Caco-2 (cell line): ENCODE results near the gene PRKCB. TPM values are rescaled to one million over a fixed set of nuclear protein-coding genes. Genes with fewer than 3 reads are reported as not detected.

Experiments used
- BruUV-seq: library from RNA; stranded (reverse); fragments of 400-500 nt; replicated peaks from 2 replicates; lab custom pipeline; 2021; lab: Mats Ljungman, UMichigan
- CTCF ChIA-PET: fragments of 300-600 bp; sonication (Branson Sonifier 250); formaldehyde crosslinking; loops from one replicate; lab custom pipeline; 2022; ENCODE audit warnings: antibody characterized with exemption; lab: Charles Lee
- POLR2A ChIA-PET: fragments of 300-600 bp; sonication (Branson Sonifier 250); formaldehyde crosslinking; loops from one replicate; lab custom pipeline; 2022; ENCODE audit warnings: antibody characterized with exemption; lab: Charles Lee
- DNase-seq, 2 experiments: peaks; one replicate each; pipeline versions ENCODE4 v3.0.0 to v3.0.0-alpha.2; 2020 to 2022
- H3K27me3 ChIP-seq: replicated peaks from 2 replicates; pipeline ENCODE4 v1.6.0; 2011; ENCODE audit warnings: low read length; ENCODE audit not compliant: control insufficient read depth, insufficient read depth
- H3K36me3 ChIP-seq: 2 replicates; pipeline ENCODE4 v1.5.1; 2011; ENCODE audit warnings: low read length; ENCODE audit not compliant: control insufficient read depth, insufficient read depth
- H3K4me1 ChIP-seq: fragments of 250-450 bp; sonication (Bioruptor Pico); 2 replicates; pipeline ENCODE4 v1.5.1; 2020; ENCODE audit warnings: mild to moderate bottlenecking
- H3K4me3 ChIP-seq: 2 replicates; pipeline ENCODE4 v1.5.1; 2011; ENCODE audit warnings: low read depth, mild to moderate bottlenecking, control low read depth, low read length
- H3K9me3 ChIP-seq: fragments of 250-450 bp; sonication (Bioruptor Pico); 2 replicates; pipeline ENCODE4 v1.5.1; 2020; ENCODE audit warnings: mild to moderate bottlenecking, moderate library complexity
- H3K27ac Mint-ChIP-seq: one replicate; pipeline ENCODE4 v1.8.0; 2022; ENCODE audit warnings: mixed read lengths; ENCODE audit not compliant: unreplicated experiment
- H3K27me3 Mint-ChIP-seq: one replicate; pipeline ENCODE4 v1.8.0; 2022; ENCODE audit warnings: mixed read lengths; ENCODE audit not compliant: insufficient read depth, unreplicated experiment
- H3K36me3 Mint-ChIP-seq: one replicate; pipeline ENCODE4 v1.8.0; 2022; ENCODE audit warnings: mild to moderate bottlenecking, mixed read lengths; ENCODE audit not compliant: insufficient read depth, unreplicated experiment
- H3K4me1 Mint-ChIP-seq: one replicate; pipeline ENCODE4 v1.8.0; 2022; ENCODE audit warnings: low read depth, mixed read lengths; ENCODE audit not compliant: unreplicated experiment
- H3K4me3 Mint-ChIP-seq: one replicate; pipeline ENCODE4 v1.8.0; 2022; ENCODE audit warnings: mild to moderate bottlenecking, moderate library complexity, mixed read lengths; ENCODE audit not compliant: unreplicated experiment
- H3K9me3 Mint-ChIP-seq: one replicate; pipeline ENCODE4 v1.8.0; 2022; ENCODE audit warnings: mixed read lengths; ENCODE audit not compliant: unreplicated experiment
- intact Hi-C: fragments of 100-400 bp; cut with micrococcal nuclease; formaldehyde crosslinking; loops from one replicate; pipeline ENCODE4 v1.10.0; 2022; ENCODE audit not compliant: unreplicated experiment
- total RNA-seq: library from RNA; stranded (reverse); gene quantifications from 2 replicates; pipeline ENCODE4 v1.2.3, GENCODE V29; 2022
- TF ChIP-seq, protein P1 (sequence below), 2 experiments: fragments of 200-600 bp in 1 of 2; IDR thresholded peaks; 1 replicate in 1 of 2; 2 replicates in 1 of 2; pipeline versions ENCODE4 v1.5.1 to v1.8.0; 2011 to 2022; ENCODE audit warnings: antibody characterized with exemption in 1 of 2, control low read depth in 1 of 2, inconsistent platforms in 1 of 2, low read depth in 1 of 2, low read length in 1 of 2, mild to moderate bottlenecking in 1 of 2, moderate library complexity in 1 of 2; ENCODE audit not compliant: insufficient read depth in 1 of 2, severe bottlenecking in 1 of 2, unreplicated experiment in 1 of 2

The PRKCB gene
- total RNA-seq, 1 experiment from 2014 or later, result not detected

DNA sequence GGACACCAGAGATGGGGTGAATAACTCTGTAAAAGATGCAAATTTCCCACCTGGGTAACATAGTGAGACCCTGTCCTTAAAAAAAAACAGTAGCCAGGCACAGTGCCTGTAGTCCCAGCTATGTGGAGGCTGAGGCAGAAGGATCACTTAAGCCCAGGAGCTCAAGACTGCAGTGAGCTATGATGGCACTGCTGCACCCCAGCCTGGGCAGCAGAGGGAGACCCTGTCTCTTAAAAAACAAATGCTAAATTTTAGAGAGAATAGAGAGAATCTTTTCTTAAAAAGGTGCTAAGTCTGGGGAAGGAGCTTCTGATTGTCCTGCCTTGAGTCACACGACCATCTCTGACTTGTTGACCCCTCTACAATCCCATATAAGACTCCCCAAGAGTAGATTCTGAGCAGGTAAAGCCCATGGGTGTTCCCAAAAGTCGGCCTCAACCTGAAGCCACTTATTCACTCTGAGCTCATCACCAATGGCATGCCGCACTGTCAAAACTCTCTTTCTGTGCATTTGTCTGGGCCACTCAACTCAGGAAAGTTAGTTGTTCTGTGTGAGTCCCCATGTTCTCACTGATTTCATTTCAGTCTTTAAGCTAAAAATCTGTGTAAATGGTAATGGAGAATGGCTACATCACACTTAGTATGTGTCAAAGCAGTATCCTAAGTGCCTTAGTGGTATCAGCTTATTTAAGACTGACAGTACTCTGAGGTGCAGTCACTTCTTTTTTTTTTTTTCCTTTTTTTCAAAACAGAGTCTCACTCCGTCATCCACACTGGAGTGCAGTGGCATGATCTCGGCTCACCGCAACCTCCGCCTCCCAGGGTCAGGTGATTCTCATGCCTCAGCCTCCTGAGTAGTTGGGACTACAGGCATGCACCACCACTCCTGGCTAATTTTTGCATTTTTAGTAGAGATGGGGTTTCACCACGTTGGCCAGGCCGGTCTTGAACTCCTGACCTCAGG lies 41.6 kb downstream of the PRKCB start:
- BruUV-seq, result no TSS peak
- Mint-ChIP-seq H3K36me3 (no peaks in the 10 kb centered on the region), H3K4me3 (no peak overlapping the region), H3K27me3 (peaks cover 15% of the 10 kb centered on the region), H3K27ac (no peak overlapping the region), H3K9me3 (no peaks in the 10 kb centered on the region), H3K4me1 (no peaks in the 10 kb centered on the region)
- ChIA-PET CTCF (interaction anchor here (1.4 kb wide), 1 partner anchor 133 kb away, joined by 7 read pairs; no protein-coding TSS in a partner anchor), POLR2A (no interaction called here)
- H3K9me3 ChIP-seq, result no peaks in the 10 kb centered on the region
- no peak for DNase-seq
- no peak overlapping the region for H3K4me3 ChIP-seq
- TF ChIP-seq, protein P1, sequence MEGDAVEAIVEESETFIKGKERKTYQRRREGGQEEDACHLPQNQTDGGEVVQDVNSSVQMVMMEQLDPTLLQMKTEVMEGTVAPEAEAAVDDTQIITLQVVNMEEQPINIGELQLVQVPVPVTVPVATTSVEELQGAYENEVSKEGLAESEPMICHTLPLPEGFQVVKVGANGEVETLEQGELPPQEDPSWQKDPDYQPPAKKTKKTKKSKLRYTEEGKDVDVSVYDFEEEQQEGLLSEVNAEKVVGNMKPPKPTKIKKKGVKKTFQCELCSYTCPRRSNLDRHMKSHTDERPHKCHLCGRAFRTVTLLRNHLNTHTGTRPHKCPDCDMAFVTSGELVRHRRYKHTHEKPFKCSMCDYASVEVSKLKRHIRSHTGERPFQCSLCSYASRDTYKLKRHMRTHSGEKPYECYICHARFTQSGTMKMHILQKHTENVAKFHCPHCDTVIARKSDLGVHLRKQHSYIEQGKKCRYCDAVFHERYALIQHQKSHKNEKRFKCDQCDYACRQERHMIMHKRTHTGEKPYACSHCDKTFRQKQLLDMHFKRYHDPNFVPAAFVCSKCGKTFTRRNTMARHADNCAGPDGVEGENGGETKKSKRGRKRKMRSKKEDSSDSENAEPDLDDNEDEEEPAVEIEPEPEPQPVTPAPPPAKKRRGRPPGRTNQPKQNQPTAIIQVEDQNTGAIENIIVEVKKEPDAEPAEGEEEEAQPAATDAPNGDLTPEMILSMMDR (IDR thresholded peaks at IDR 0.05; ENCODE audit: insufficient read depth in 1 of 2, low read depth in 1 of 2, low read length in 1 of 2, severe bottlenecking in 1 of 2, unreplicated experiment in 1 of 2), result no peak
- H3K4me1 ChIP-seq, result no peaks in the 10 kb centered on the region
- no peaks in the 10 kb centered on the region for H3K36me3 ChIP-seq
- intact Hi-C loops, result no loop called here
- no peaks in the 10 kb centered on the region for H3K27me3 ChIP-seq

DNA sequence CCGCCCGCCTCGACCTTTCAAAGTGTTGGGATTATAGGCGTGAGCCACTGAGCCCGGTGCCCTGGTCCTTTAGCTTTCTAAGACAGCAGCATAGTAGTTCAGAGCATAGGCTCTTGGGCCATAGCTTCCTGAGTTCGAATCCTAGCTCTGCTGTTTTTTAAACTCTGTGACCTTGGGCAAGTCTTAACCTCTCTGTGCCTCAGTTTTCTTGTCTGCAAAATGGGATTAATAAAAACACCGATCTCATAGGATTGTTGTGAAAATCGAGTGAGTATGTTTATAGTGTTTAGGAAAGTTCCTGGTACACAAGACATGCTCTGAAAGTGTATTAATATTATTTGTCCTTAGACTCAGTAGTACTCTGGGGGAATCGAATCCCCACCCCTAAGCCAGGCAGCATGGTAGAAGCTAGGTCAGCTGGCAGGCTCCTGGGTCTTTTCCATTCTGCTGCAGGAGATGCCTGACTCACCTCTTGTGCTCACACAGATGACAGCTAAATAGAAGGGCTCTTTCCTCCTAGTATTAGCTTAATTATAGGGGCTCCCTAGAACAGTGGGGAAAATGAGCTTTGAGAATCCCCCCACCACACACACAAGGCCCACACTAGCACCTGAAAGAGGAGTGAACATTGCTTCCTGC lies 44.1 kb downstream of the PRKCB start:
- Histone ChIP-seq H3K36me3 (no peaks in the 10 kb centered on the region), H3K4me1 (no peaks in the 10 kb centered on the region), H3K4me3 (no peak overlapping the region), H3K9me3 (no peaks in the 10 kb centered on the region), H3K27me3 (no peaks in the 10 kb centered on the region)
- H3K4me1 Mint-ChIP-seq, result no peaks in the 10 kb centered on the region
- intact Hi-C loops, result no loop called here
- ChIA-PET CTCF (no interaction called here), POLR2A (interaction anchor here (0.5 kb wide), 1 partner anchor 238 kb away, joined by 3 read pairs; no protein-coding TSS in a partner anchor)
- no peak overlapping the region for H3K27ac Mint-ChIP-seq
- no peak overlapping the region for H3K4me3 Mint-ChIP-seq
- no TSS peak for BruUV-seq
- DNase-seq, result no peak
- H3K9me3 Mint-ChIP-seq, result no peaks in the 10 kb centered on the region
- H3K36me3 Mint-ChIP-seq, result no peaks in the 10 kb centered on the region
- peaks cover 18% of the 10 kb centered on the region for H3K27me3 Mint-ChIP-seq
- TF ChIP-seq, protein P1 (IDR thresholded peaks at IDR 0.05; ENCODE audit: insufficient read depth in 1 of 2, low read depth in 1 of 2, low read length in 1 of 2, severe bottlenecking in 1 of 2, unreplicated experiment in 1 of 2), result no peak

DNA sequence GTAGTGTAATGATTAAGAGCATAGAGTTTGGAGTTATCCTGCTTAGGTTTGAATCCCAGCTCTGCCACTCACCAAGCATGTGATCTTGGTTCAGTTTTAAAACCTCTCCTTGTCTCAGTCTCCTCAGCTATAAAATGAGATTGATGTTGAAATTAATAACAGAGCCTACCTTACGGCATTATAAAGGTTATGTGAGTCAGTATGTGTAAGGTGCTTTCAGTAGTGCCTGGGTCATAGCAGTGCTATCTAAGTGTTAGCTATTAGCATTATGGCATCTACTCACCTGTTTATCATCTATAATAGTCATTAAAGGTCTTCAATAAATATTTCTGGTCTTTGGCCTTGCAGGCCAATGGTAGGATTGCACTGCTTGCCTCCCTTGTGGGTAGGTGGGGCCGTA lies 53.4 kb downstream of the PRKCB start:
- Histone ChIP-seq H3K9me3 (no peaks in the 10 kb centered on the region), H3K4me3 (no peak overlapping the region), H3K27me3 (no peaks in the 10 kb centered on the region), H3K4me1 (no peaks in the 10 kb centered on the region), H3K36me3 (no peaks in the 10 kb centered on the region)
- no peak overlapping the region for H3K27ac Mint-ChIP-seq
- no peaks in the 10 kb centered on the region for H3K9me3 Mint-ChIP-seq
- CTCF ChIA-PET, result no interaction called here
- no peaks in the 10 kb centered on the region for H3K4me1 Mint-ChIP-seq
- POLR2A ChIA-PET, result no interaction called here
- peaks cover 11% of the 10 kb centered on the region for H3K27me3 Mint-ChIP-seq
- no peak for DNase-seq
- no TSS peak for BruUV-seq
- TF ChIP-seq, protein P1 (IDR thresholded peaks at IDR 0.05; ENCODE audit: insufficient read depth in 1 of 2, low read depth in 1 of 2, low read length in 1 of 2, severe bottlenecking in 1 of 2, unreplicated experiment in 1 of 2), result no peak
- no peaks in the 10 kb centered on the region for H3K36me3 Mint-ChIP-seq
- intact Hi-C loops, result no loop called here
- no peak overlapping the region for H3K4me3 Mint-ChIP-seq
